ENCODE measurements around the gene NFYC. TPM values are rescaled to one million over a fixed set of nuclear protein-coding genes. Genes with fewer than 3 reads are reported as not detected.

Gene NFYC
- total RNA-seq, 3 donors from 2014 or later = 42.7 to 69.7 (median 55.7) TPM

GRCh38 chr1:40757084-40757483 lies 65.6 kb downstream of the NFYC start:
- TF ChIP-seq CTCF (IDR thresholded peaks at IDR 0.05) (no peak), POLR2A (IDR thresholded peaks at IDR 0.05) (no peak), POLR2AphosphoS5 (IDR thresholded peaks at IDR 0.05) (no peak)
- H3K9me3 ChIP-seq = no peaks in the 10 kb centered on the region
- no peak overlapping the region for H3K4me3 ChIP-seq
- H3K27me3 ChIP-seq = no peaks in the 10 kb centered on the region
- peaks cover 10% of the 10 kb centered on the region for H3K36me3 ChIP-seq
- DNase-seq (ENCODE audit: low spot score in 2 of 2) = no peak
- H3K27ac ChIP-seq = no peak overlapping the region
- intact Hi-C loops (cut with DNase I; ENCODE audit: low total_unique reads) = no loop called here
- no peaks in the 10 kb centered on the region for H3K4me1 ChIP-seq

GRCh38 chr1:40758004-40758403 lies 66.5 kb downstream of the NFYC start:
- Histone ChIP-seq H3K36me3 (peaks cover 10% of the 10 kb centered on the region), H3K4me1 (no peaks in the 10 kb centered on the region), H3K27ac (no peak overlapping the region), H3K9me3 (no peaks in the 10 kb centered on the region), H3K27me3 (no peaks in the 10 kb centered on the region), H3K4me3 (no peak overlapping the region)
- no peak for DNase-seq (ENCODE audit: low spot score in 2 of 2)
- intact Hi-C loops (cut with DNase I; ENCODE audit: low total_unique reads) = no loop called here
- TF ChIP-seq POLR2AphosphoS5 (IDR thresholded peaks at IDR 0.05) = no peak
- no peak for TF ChIP-seq POLR2A (IDR thresholded peaks at IDR 0.05)
- no peak for TF ChIP-seq CTCF (IDR thresholded peaks at IDR 0.05)

GRCh38 chr1:40758578-40759343 lies 67.3 kb downstream of the NFYC start:
- no peaks in the 10 kb centered on the region for H3K4me1 ChIP-seq
- H3K9me3 ChIP-seq = no peaks in the 10 kb centered on the region
- peaks cover 10% of the 10 kb centered on the region for H3K36me3 ChIP-seq
- no peak overlapping the region for H3K27ac ChIP-seq
- H3K4me3 ChIP-seq = no peak overlapping the region
- no peak for DNase-seq (ENCODE audit: low spot score in 2 of 2)
- intact Hi-C loops (cut with DNase I; ENCODE audit: low total_unique reads) = no loop called here
- no peak for TF ChIP-seq POLR2A (IDR thresholded peaks at IDR 0.05)
- no peak for TF ChIP-seq CTCF (IDR thresholded peaks at IDR 0.05)
- TF ChIP-seq POLR2AphosphoS5 (IDR thresholded peaks at IDR 0.05) = no peak
- H3K27me3 ChIP-seq = no peaks in the 10 kb centered on the region

GRCh38 chr1:40760984-40761383 lies 69.5 kb downstream of the NFYC start:
- Histone ChIP-seq H3K4me1 (no peaks in the 10 kb centered on the region), H3K9me3 (no peaks in the 10 kb centered on the region), H3K27ac (no peak overlapping the region), H3K4me3 (no peak overlapping the region), H3K36me3 (peaks cover 15% of the 10 kb centered on the region), H3K27me3 (no peaks in the 10 kb centered on the region)
- TF ChIP-seq POLR2A (IDR thresholded peaks at IDR 0.05) (no peak), CTCF (IDR thresholded peaks at IDR 0.05) (no peak), POLR2AphosphoS5 (IDR thresholded peaks at IDR 0.05) (no peak)
- DNase-seq (ENCODE audit: low spot score in 2 of 2) = no peak
- intact Hi-C loops (cut with DNase I; ENCODE audit: low total_unique reads) = no loop called here

GRCh38 chr1:40762144-40762923 lies 70.8 kb downstream of the NFYC start:
- intact Hi-C loops (cut with DNase I; ENCODE audit: low total_unique reads) = no loop called here
- no peak for DNase-seq (ENCODE audit: low spot score in 2 of 2)

More at GRCh38 chr1:40762144-40762923, 70.8 kb downstream of the NFYC start:
- Histone ChIP-seq H3K4me1 (no peaks in the 10 kb centered on the region), H3K9me3 (no peaks in the 10 kb centered on the region), H3K27ac (no peak overlapping the region), H3K27me3 (no peaks in the 10 kb centered on the region), H3K4me3 (no peak overlapping the region), H3K36me3 (peaks cover 21% of the 10 kb centered on the region)
- TF ChIP-seq POLR2AphosphoS5 (IDR thresholded peaks at IDR 0.05) (no peak), CTCF (IDR thresholded peaks at IDR 0.05) (no peak), POLR2A (IDR thresholded peaks at IDR 0.05) (no peak)

Data from breast epithelium (tissue), 4 donors.